CD8-positive, alpha-beta memory T cell (primary cell): Measurements from ENCODE around the gene NEU1. TPM values are rescaled to one million over a fixed set of nuclear protein-coding genes. Genes with fewer than 3 reads are reported as not detected.

Experiments
- CTCF ChIA-PET: fragments of 350-600 bp; sonication (Branson Sonifier 250); formaldehyde crosslinking; loops from one replicate; lab custom pipeline; 2021; ENCODE audit warnings: antibody characterized with exemption; lab: Charles Lee
- POLR2A ChIA-PET: fragments of 350-600 bp; sonication (Branson Sonifier 250); formaldehyde crosslinking; loops from one replicate; lab custom pipeline; 2021; ENCODE audit warnings: antibody characterized with exemption; lab: Charles Lee
- DNase-seq, 5 donors: peaks; one replicate each; pipeline versions ENCODE4 v3.0.0 to v3.0.0-alpha.2; 2020 to 2022; ENCODE audit warnings: mixed read lengths in 1 of 5
- H3K27ac ChIP-seq: one replicate; pipeline ENCODE4 v1.7.0; 2013; ENCODE audit warnings: low read depth, mild to moderate bottlenecking, low read length, moderate library complexity
- H3K27me3 ChIP-seq: 2 replicates; pipeline ENCODE4 v1.7.0; 2013; ENCODE audit warnings: low read length, mild to moderate bottlenecking; ENCODE audit not compliant: insufficient read depth, poor library complexity, severe bottlenecking
- H3K36me3 ChIP-seq: 2 replicates; pipeline ENCODE4 v1.7.0; 2013; ENCODE audit warnings: mild to moderate bottlenecking, low read length, moderate library complexity; ENCODE audit not compliant: insufficient read depth
- H3K4me1 ChIP-seq: 2 replicates; pipeline ENCODE4 v1.7.0; 2013; ENCODE audit warnings: mild to moderate bottlenecking, low read length, moderate library complexity; ENCODE audit not compliant: insufficient read depth
- H3K4me3 ChIP-seq: 2 replicates; pipeline ENCODE4 v1.7.0; 2013; ENCODE audit warnings: mild to moderate bottlenecking, low read length
- H3K9me3 ChIP-seq: 2 replicates; pipeline ENCODE4 v1.7.0; 2013; ENCODE audit warnings: mild to moderate bottlenecking, low read length
- H3K27ac Mint-ChIP-seq, 8 donors: one replicate each; pipeline ENCODE4 v1.8.0; 2020 to 2021; ENCODE audit warnings: mixed read lengths in 8 of 8, mild to moderate bottlenecking in 6 of 8, inconsistent platforms in 3 of 8, moderate library complexity in 3 of 8
- H3K27me3 Mint-ChIP-seq, 2 donors: one replicate each; pipeline ENCODE4 v1.8.0; 2020 to 2021; ENCODE audit warnings: mixed read lengths in 2 of 2, mild to moderate bottlenecking in 1 of 2, moderate library complexity in 1 of 2
- H3K36me3 Mint-ChIP-seq, 3 donors: one replicate each; pipeline ENCODE4 v1.8.0; 2020 to 2021; ENCODE audit warnings: mixed read lengths in 3 of 3, inconsistent platforms in 1 of 3, mild to moderate bottlenecking in 1 of 3
- H3K4me1 Mint-ChIP-seq, 3 donors: one replicate each; pipeline ENCODE4 v1.8.0; 2020 to 2021; ENCODE audit warnings: mixed read lengths in 3 of 3, inconsistent platforms in 1 of 3, mild to moderate bottlenecking in 1 of 3
- H3K4me3 Mint-ChIP-seq, 7 donors: one replicate each; pipeline ENCODE4 v1.8.0; 2020 to 2021; ENCODE audit warnings: mixed read lengths in 7 of 7, mild to moderate bottlenecking in 6 of 7, moderate library complexity in 4 of 7, inconsistent platforms in 2 of 7
- H3K9me3 Mint-ChIP-seq, 5 donors: one replicate each; pipeline ENCODE4 v1.8.0; 2020 to 2022; ENCODE audit warnings: mixed read lengths in 5 of 5, mild to moderate bottlenecking in 3 of 5, moderate library complexity in 2 of 5, inconsistent platforms in 1 of 5
- polyA plus RNA-seq: library from polyadenylated mRNA; unstranded; fragments of 300-500 nt; fragmentation: Illumina TruSeq; gene quantifications from one replicate; pipeline ENCODE4 v1.2.3, GENCODE V29; 2021
- total RNA-seq, 2 experiments: library from RNA; stranded (reverse); gene quantifications; one replicate each; pipeline ENCODE4 v1.2.3, GENCODE V29; 2021

Gene NEU1
- total and polyA plus RNA-seq, 3 experiments from 2014 or later: 19.0 to 25.0 (median 19.4) TPM

GRCh38 chr6:31906122-31906521 lies 43.5 kb upstream of the NEU1 start:
- H3K4me3 ChIP-seq: no peak overlapping the region
- H3K27ac Mint-ChIP-seq: no peak overlapping the region
- ChIA-PET POLR2A (no interaction called here), CTCF (no interaction called here)
- H3K27ac ChIP-seq: no peak overlapping the region
- no peak for DNase-seq
- no peaks in the 10 kb centered on the region for H3K9me3 Mint-ChIP-seq
- H3K4me1 Mint-ChIP-seq: peaks cover 10 to 12% (median 10%) of the 10 kb centered on the region in 3 donors
- H3K27me3 ChIP-seq: no peaks in the 10 kb centered on the region
- no peaks in the 10 kb centered on the region for H3K36me3 Mint-ChIP-seq
- H3K4me3 Mint-ChIP-seq: peak overlapping the region in 2 of 7 donors; percentile 13 to 33
- H3K4me1 ChIP-seq: peaks cover 11% of the 10 kb centered on the region
- peaks cover 0 to 16% of the 10 kb centered on the region in 2 donors for H3K27me3 Mint-ChIP-seq
- no peaks in the 10 kb centered on the region for H3K36me3 ChIP-seq
- no peaks in the 10 kb centered on the region for H3K9me3 ChIP-seq

GRCh38 chr6:31905041-31905440 lies 42.4 kb upstream of the NEU1 start:
- Mint-ChIP-seq H3K27ac (no peak overlapping the region), H3K4me1 (peaks cover 10 to 16% (median 10%) of the 10 kb centered on the region in 3 donors), H3K27me3 (peaks cover 0 to 12% of the 10 kb centered on the region in 2 donors), H3K9me3 (no peaks in the 10 kb centered on the region), H3K36me3 (no peaks in the 10 kb centered on the region), H3K4me3 (peak overlapping the region in 2 of 7 donors; percentile 51 to 68)
- Histone ChIP-seq H3K27ac (no peak overlapping the region), H3K27me3 (no peaks in the 10 kb centered on the region), H3K36me3 (no peaks in the 10 kb centered on the region), H3K4me1 (peaks cover 16% of the 10 kb centered on the region), H3K9me3 (no peaks in the 10 kb centered on the region), H3K4me3 (no peak overlapping the region)
- ChIA-PET POLR2A (interaction anchor here (0.6 kb wide), 1 partner anchor 1441 kb away, joined by 3 read pairs; no protein-coding TSS in a partner anchor), CTCF (no interaction called here)
- no peak for DNase-seq

DNA sequence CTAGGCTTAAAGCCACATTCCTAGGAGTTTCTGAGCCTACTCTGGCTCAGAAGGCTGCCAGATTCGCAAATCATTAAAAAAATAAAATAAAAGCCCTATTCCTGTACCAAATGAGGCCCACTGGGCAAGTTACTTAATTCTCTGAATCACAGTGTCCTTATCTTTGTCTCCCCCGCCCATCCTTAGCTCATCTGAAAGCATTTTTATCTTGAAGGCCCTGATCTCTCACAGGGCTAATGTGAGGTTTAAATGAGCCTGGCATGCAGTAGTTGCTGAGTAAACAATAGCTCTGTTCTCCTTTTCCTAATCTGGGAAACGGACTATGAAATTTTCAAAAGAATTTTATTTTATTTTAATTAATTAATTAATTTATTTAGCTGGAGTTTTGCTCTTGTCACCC lies 41.3 kb upstream of the NEU1 start:
- POLR2A ChIA-PET: no interaction called here
- Histone ChIP-seq H3K9me3 (no peaks in the 10 kb centered on the region), H3K27me3 (no peaks in the 10 kb centered on the region), H3K4me3 (no peak overlapping the region), H3K27ac (no peak overlapping the region), H3K4me1 (peaks cover 26% of the 10 kb centered on the region), H3K36me3 (no peaks in the 10 kb centered on the region)
- Mint-ChIP-seq H3K27me3 (peaks cover 0 to 10% of the 10 kb centered on the region in 2 donors), H3K4me1 (peaks cover 16 to 27% (median 21%) of the 10 kb centered on the region in 3 donors), H3K4me3 (peak overlapping the region in 3 of 7 donors; percentile 7 to 89 (median 24)), H3K36me3 (no peaks in the 10 kb centered on the region), H3K9me3 (no peaks in the 10 kb centered on the region), H3K27ac (no peak overlapping the region)
- DNase-seq: no peak
- CTCF ChIA-PET: no interaction called here

DNA sequence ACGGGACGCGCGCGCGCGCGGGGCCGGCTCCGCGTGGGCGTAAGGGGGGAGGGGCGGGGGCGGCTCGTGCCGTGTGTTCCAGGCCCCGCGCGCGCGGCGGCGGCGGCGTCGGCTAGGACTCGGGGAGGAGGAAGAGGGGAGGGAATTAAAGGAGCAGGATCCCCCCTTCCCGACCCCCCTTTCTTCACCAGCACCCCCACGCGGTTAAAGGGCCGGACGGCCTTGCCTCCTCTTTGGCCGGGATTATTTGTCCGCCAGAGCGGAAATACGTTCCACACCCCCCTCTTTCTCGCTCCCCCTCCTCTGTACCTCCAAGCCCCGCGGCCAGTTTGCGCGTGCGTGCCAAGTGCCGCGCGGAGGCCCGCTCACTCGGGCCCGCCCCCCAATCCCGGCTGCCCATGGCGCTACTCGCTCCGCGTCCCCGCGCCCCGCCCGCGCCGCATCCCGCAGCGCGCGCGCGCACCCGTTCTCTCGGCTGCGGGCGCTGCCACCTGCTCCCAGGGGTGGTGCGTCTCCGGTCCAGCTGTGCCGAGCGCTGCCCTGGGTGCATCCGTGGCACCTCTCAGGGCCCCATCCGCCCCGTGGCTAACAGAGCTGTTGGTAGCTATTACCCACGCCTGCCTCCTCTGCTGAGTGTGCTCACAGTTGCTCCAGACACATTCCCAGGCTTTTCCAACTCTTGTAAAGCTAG lies 39.5 kb upstream of the NEU1 start, which contains the start of gene ZBTB12:
Gene ZBTB12, minus strand, starts transcription at position 134 of the 691 bp plus-strand sequence. CDS start 781 bp downstream, outside the sequence.
- Histone ChIP-seq H3K27me3 (no peaks in the 10 kb centered on the region), H3K27ac (peak within 1 kb of the TSS; percentile 57), H3K36me3 (no peaks in the 10 kb centered on the region), H3K9me3 (no peaks in the 10 kb centered on the region), H3K4me3 (peak within 1 kb of the TSS; percentile 82), H3K4me1 (peaks cover 32% of the 10 kb centered on the region)
- Mint-ChIP-seq H3K27ac (peak within 1 kb of the TSS; percentile 78 to 96 (median 90)), H3K4me1 (peaks cover 24 to 39% (median 32%) of the 10 kb centered on the region in 3 donors), H3K9me3 (no peaks in the 10 kb centered on the region), H3K36me3 (peaks cover 0 to 10% (median 0%) of the 10 kb centered on the region in 3 donors), H3K27me3 (peaks cover 0 to 4% of the 10 kb centered on the region in 2 donors), H3K4me3 (peak within 1 kb of the TSS; percentile 74 to 92 (median 89))
- ChIA-PET POLR2A (interaction anchor here (0.6 to 1.3 kb wide), 5 partner anchors 40 to 325 kb away, joined by 3 to 6 read pairs (median 4); partner anchors contain the start of genes LSM2, NELFE, NEU1 and SKIC2), CTCF (interaction anchor here (1.0 to 1.4 kb wide), 2 partner anchors 18 to 50 kb away, joined by 3 to 4 read pairs; no protein-coding TSS in a partner anchor)
- peak; percentile 78 to 91 (median 84) for DNase-seq

DNA sequence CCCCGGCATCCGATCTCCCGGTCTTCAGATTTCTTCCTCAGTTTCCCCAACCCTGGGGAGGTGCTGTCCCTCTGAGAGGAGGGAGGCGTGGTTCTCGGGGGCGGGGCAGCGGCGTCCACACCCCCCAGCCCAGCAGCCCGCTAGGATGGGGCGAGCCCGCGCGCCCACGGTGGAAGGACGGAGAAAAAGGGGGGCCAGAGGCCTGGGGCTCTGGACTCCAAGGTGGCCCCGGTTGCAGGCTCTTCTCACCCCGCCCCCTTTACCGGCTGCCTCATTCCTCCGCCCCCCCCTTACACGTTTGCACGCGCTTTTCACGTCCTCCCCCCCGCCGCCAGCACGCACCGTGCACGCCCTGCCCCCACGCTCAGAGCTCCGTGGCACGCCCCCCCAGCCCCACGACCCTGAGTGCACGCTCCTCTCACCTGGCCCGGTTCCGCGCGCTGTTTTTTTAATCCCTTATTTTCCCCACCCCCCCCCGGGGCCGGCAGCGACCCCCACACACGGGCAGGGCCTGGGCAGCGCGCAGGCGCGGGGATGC lies 38.9 kb upstream of the NEU1 start:
- Mint-ChIP-seq H3K4me3 (peak overlapping the region; percentile 59 to 89 (median 70)), H3K4me1 (peaks cover 26 to 41% (median 34%) of the 10 kb centered on the region in 3 donors), H3K36me3 (peaks cover 0 to 12% (median 0%) of the 10 kb centered on the region in 3 donors), H3K9me3 (no peaks in the 10 kb centered on the region), H3K27me3 (peaks cover 0 to 3% of the 10 kb centered on the region in 2 donors), H3K27ac (peak overlapping the region in 4 of 8 donors; percentile 43 to 86 (median 78))
- ChIA-PET CTCF (no interaction called here), POLR2A (interaction anchor here (0.6 to 1.3 kb wide), 2 partner anchors 39 to 72 kb away, joined by 4 to 6 read pairs; partner anchors contain the start of gene NEU1)
- no peaks in the 10 kb centered on the region for H3K27me3 ChIP-seq
- peak overlapping the region; percentile 34 for H3K4me3 ChIP-seq
- DNase-seq: peak; percentile 55 to 83 (median 62)
- peaks cover 36% of the 10 kb centered on the region for H3K4me1 ChIP-seq
- peak overlapping the region; percentile 57 for H3K27ac ChIP-seq
- H3K9me3 ChIP-seq: no peaks in the 10 kb centered on the region
- H3K36me3 ChIP-seq: no peaks in the 10 kb centered on the region

DNA sequence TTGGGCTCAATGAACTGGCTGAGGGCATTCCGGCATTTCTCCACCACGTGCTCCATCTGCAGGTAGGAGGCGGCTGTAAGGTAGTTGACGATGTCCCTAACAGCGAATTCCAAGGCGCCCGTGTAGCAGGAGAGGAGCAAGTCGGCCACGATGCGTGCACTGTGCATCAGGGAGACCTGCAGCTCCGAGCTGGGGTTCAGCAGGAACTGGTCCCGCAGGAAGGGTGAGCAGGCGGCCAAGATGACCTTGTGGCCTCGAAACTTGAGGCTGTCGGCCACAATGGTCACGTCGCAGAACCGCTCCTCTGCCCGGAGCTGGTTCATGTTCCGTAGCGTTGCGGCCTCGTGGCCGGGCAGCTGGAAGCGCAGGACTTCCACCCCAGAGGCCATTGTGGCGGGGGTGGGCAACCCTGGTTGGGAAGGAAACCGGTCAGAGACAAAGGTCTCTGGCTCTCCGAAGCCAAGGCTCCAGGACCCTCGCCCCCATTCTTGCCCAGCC lies 38.3 kb upstream of the NEU1 start:
- CTCF ChIA-PET: no interaction called here
- H3K4me1 Mint-ChIP-seq: peaks cover 29 to 47% (median 40%) of the 10 kb centered on the region in 3 donors
- peak overlapping the region; percentile 59 to 89 (median 70) for H3K4me3 Mint-ChIP-seq

DNA sequence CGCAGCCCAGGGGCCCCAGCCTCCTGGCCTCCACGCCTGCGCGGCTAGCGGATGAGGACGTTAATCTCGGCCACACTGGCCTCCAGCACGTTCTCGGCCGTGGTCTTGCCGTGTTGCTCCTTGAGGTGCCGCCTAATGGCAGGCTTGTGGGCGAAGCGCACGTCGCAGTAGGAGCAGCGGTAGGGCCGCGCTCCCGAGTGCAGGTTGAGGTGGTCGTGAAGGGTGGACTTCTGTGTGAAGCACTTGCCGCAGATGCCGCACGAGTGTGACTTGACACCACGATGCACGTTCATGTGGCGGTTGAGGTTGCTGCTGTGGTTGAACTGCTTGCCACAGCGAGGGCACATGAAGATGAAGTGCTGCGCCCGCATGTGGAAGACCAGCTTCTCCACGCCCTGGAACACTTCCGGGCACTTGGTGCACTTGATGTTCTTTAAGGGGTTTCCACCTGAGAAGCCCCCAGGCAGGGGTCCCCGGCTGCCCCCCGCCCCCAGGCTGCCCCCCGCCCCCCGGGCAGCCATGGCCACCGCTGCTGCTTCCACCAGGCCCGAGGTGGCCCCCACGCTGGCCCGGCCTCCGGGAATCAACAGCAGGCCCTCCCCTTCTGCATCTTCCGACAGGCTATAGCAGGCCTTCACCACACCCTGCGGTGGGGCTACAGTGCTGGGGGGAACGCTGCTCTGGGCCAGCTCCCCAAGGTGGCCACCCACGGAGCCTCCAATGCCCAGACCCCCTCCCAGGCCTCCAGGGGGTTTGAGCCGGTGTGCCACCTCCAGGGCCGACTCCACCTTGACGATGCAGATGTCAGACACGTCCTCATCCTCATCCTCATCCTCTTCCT lies 37.5 kb upstream of the NEU1 start:
- Histone ChIP-seq H3K4me3 (no peak overlapping the region), H3K4me1 (peaks cover 41% of the 10 kb centered on the region), H3K9me3 (no peaks in the 10 kb centered on the region), H3K27me3 (no peaks in the 10 kb centered on the region), H3K36me3 (no peaks in the 10 kb centered on the region), H3K27ac (no peak overlapping the region)
- Mint-ChIP-seq H3K4me3 (peak overlapping the region in 5 of 7 donors; percentile 34 to 98 (median 84)), H3K36me3 (peaks cover 0 to 23% (median 2%) of the 10 kb centered on the region in 3 donors), H3K9me3 (no peaks in the 10 kb centered on the region), H3K27me3 (no peaks in the 10 kb centered on the region), H3K4me1 (peaks cover 32 to 52% (median 44%) of the 10 kb centered on the region in 3 donors), H3K27ac (peak overlapping the region in 5 of 8 donors; percentile 8 to 98 (median 92))
- POLR2A ChIA-PET: interaction anchor here (0.5 kb wide), 1 partner anchor 347 kb away, joined by 4 read pairs; no protein-coding TSS in a partner anchor
- CTCF ChIA-PET: no interaction called here
- DNase-seq: peak in 2 of 5 donors; percentile 11 to 12

More for the DNA sequence above, 38.3 kb upstream of the NEU1 start:
- H3K27ac ChIP-seq: no peak overlapping the region
- Mint-ChIP-seq H3K27me3 (no peaks in the 10 kb centered on the region), H3K9me3 (no peaks in the 10 kb centered on the region), H3K27ac (peak overlapping the region in 2 of 8 donors; percentile 63 to 86), H3K36me3 (peaks cover 0 to 16% (median 0%) of the 10 kb centered on the region in 3 donors)
- peak overlapping the region; percentile 34 for H3K4me3 ChIP-seq
- no peaks in the 10 kb centered on the region for H3K27me3 ChIP-seq
- H3K9me3 ChIP-seq: no peaks in the 10 kb centered on the region
- no peak for DNase-seq
- POLR2A ChIA-PET: interaction anchor here (0.5 kb wide), 1 partner anchor 348 kb away, joined by 4 read pairs; no protein-coding TSS in a partner anchor
- no peaks in the 10 kb centered on the region for H3K36me3 ChIP-seq
- peaks cover 41% of the 10 kb centered on the region for H3K4me1 ChIP-seq
